GM10266 (cell line): Measurements from ENCODE around the gene NR1D1.
A peak's percentile ranks its signal among the peaks of the same experiment; 100 is the strongest.

Experiments
- DNase-seq: peaks from one replicate; pipeline ENCODE4 v3.0.0; 2012; ENCODE audit errors: extremely low spot score
- CTCF ChIP-seq: IDR thresholded peaks from 2 replicates; pipeline ENCODE4 v1.5.1; 2012; ENCODE audit warnings: mild to moderate bottlenecking, low read depth; ENCODE audit not compliant: control insufficient read depth, insufficient read depth; ENCODE audit errors: missing control alignments

The NR1D1 gene

GRCh38 chr17:40129498-40129897 lies 29.1 kb upstream of the NR1D1 start:
- no peak for DNase-seq
- no peak for TF ChIP-seq CTCF

- no peak for TF ChIP-seq CTCF
- no peak for DNase-seq
These were observed 24.1 kb upstream of the NR1D1 start for GRCh38 chr17:40124279-40125141.

GRCh38 chr17:40123811-40124114 lies 23.4 kb upstream of the NR1D1 start:
- DNase-seq = no peak
- no peak for TF ChIP-seq CTCF

GRCh38 chr17:40122999-40123810 lies 22.8 kb upstream of the NR1D1 start:
- DNase-seq = peak; percentile 73
- TF ChIP-seq CTCF = no peak

- TF ChIP-seq CTCF = peak; percentile 20
- DNase-seq = peak; percentile 69
These were observed 22.0 kb upstream of the NR1D1 start for GRCh38 chr17:40122136-40122998.

GRCh38 chr17:40121181-40122135 lies 21.1 kb upstream of the NR1D1 start, which contains the start of gene MSL1:
Gene MSL1 (plus strand): TSS chr17:40121971. CDS start chr17:40122613, 642 bp downstream.
- no peak for TF ChIP-seq CTCF
- peak; percentile 97 for DNase-seq
